ENCODE results near the gene CRTAC1. TPM values are rescaled to one million over a fixed set of nuclear protein-coding genes. Genes with fewer than 3 reads are reported as not detected.

The CRTAC1 gene
- total and polyA plus RNA-seq, 8 donors, result 2.5 to 44.0 (median 4.4) TPM

- Histone ChIP-seq H3K27ac (no peak overlapping the region), H3K9me3 (no peaks in the 10 kb centered on the region), H3K4me3 (no peak overlapping the region), H3K36me3 (no peaks in the 10 kb centered on the region), H3K4me1 (peaks cover 7 to 16% of the 10 kb centered on the region in 2 donors), H3K27me3 (peaks cover 32 to 98% of the 10 kb centered on the region in 2 donors)
- DNase-seq (no peak), ATAC-seq (no peak)
- intact Hi-C loops (cut with DNase I), result no loop called here
- no peak for TF ChIP-seq CTCF (IDR thresholded peaks at IDR 0.05)
Observed at GRCh38 chr10:98031440-98031839, 1.0 kb upstream of the CRTAC1 start.

GRCh38 chr10:98030991-98031431, 590 bp upstream of the CRTAC1 start:
- Histone ChIP-seq H3K4me3 (peak overlapping the region in 1 of 2 donors; percentile 21), H3K36me3 (no peaks in the 10 kb centered on the region), H3K9me3 (no peaks in the 10 kb centered on the region), H3K27ac (no peak overlapping the region), H3K4me1 (peaks cover 7 to 16% of the 10 kb centered on the region in 2 donors), H3K27me3 (peaks cover 32 to 98% of the 10 kb centered on the region in 2 donors)
- ATAC-seq (no peak), DNase-seq (peak in 2 of 4 donors; percentile 19 to 69)
- intact Hi-C loops (cut with DNase I), result no loop called here
- no peak for TF ChIP-seq CTCF (IDR thresholded peaks at IDR 0.05)

DNA sequence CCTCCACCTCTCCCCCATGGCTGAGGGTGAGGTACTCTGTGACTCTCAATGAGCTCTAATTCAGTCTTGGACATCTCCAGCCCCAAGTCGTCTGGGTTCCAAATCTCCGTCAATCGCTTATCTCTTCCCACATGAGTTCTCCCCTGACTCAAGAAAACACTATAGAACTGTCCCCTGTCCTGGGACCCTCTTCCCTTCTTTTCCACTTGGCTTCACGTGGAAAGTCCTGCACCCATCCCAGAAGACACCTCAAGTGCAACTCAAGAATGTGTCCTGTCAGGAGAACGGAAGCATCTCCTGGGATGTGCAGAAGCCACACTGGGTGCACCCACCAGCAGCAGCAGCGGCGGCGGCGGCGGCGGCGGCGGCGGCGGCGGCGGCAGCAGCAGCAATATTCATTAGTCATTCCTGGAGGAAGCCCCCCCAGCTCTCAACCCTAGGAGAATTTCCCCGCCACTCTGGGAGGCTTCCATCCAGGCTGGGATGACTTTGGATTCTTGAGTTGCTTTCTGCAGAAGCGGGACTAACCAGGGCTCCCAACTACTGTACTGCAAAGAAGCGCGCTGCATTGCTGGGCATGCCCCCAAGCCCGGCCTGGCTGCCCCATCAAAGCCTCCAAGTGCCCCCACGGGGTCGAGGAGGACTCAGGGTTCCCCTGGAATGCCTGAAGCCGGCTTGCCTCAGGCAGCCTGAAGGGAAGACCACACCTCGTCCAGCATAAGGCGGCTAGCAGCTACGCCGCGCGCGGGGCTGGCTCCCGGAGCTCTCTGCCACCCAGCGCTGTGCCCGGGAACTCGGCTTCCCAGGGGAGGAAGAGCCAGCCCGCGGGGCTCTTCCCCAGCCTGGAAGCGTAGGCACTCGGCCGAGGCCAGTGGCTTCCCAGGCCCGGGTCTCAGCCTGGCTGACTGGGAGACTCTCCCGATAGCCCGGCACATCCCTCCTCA, 1.0 kb downstream of the CRTAC1 start:
- H3K27ac ChIP-seq, result no peak overlapping the region
- peaks cover 32 to 98% of the 10 kb centered on the region in 2 donors for H3K27me3 ChIP-seq
- ATAC-seq (peak; percentile 24), DNase-seq (peak in 1 of 4 donors; percentile 79)
- no peaks in the 10 kb centered on the region for H3K9me3 ChIP-seq
- TF ChIP-seq CTCF (IDR thresholded peaks at IDR 0.05), result no peak
- no peaks in the 10 kb centered on the region for H3K36me3 ChIP-seq
- H3K4me3 ChIP-seq, result peak overlapping the region; percentile 11 to 34
- intact Hi-C loops (cut with DNase I), result no loop called here
- peaks cover 7 to 16% of the 10 kb centered on the region in 2 donors for H3K4me1 ChIP-seq

GRCh38 chr10:98028168-98028770, 2.2 kb downstream of the CRTAC1 start:
- H3K27ac ChIP-seq, result no peak overlapping the region
- DNase-seq (peak in 3 of 4 donors; percentile 17 to 72 (median 64)), ATAC-seq (peak; percentile 82)
- peaks cover 7 to 16% of the 10 kb centered on the region in 2 donors for H3K4me1 ChIP-seq
- intact Hi-C loops (cut with DNase I), result no loop called here
- H3K27me3 ChIP-seq, result peaks cover 32 to 95% of the 10 kb centered on the region in 2 donors
- no peaks in the 10 kb centered on the region for H3K36me3 ChIP-seq
- H3K9me3 ChIP-seq, result no peaks in the 10 kb centered on the region
- peak; percentile 80 to 82 for TF ChIP-seq CTCF (IDR thresholded peaks at IDR 0.05)
- no peak overlapping the region for H3K4me3 ChIP-seq

GRCh38 chr10:98023024-98023423, 7.4 kb downstream of the CRTAC1 start:
- Histone ChIP-seq H3K9me3 (no peaks in the 10 kb centered on the region), H3K4me1 (no peaks in the 10 kb centered on the region), H3K27me3 (peaks cover 0 to 56% of the 10 kb centered on the region in 2 donors), H3K4me3 (no peak overlapping the region), H3K36me3 (no peaks in the 10 kb centered on the region), H3K27ac (no peak overlapping the region)
- TF ChIP-seq CTCF (IDR thresholded peaks at IDR 0.05), result no peak
- intact Hi-C loops (cut with DNase I), result no loop called here
- DNase-seq, result no peak
- ATAC-seq, result peak; percentile 81

Data from left lung (tissue), 10 donors.